HepG2 (cell line): ENCODE measurements around the gene CBX2. TPM values are rescaled to one million over a fixed set of nuclear protein-coding genes. Genes with fewer than 3 reads are reported as not detected.

ENCODE experiments used
- CHD2 ChIP-seq: IDR thresholded peaks from 2 replicates; pipeline ENCODE4 v1.6.1; 2011; ENCODE audit warnings: low read depth, low read length, improper control_type of control experiment
- IKZF1 ChIP-seq: fragments of 450-650 bp; IDR thresholded peaks from 2 replicates; pipeline ENCODE4 v1.7.1; 2016
- STAT6 ChIP-seq: sonication (generic); formaldehyde crosslinking; IDR thresholded peaks from 2 replicates; pipeline ENCODE4 v1.4.0; 2020; ENCODE audit warnings: missing genetic modification reagents, mild to moderate bottlenecking, borderline replicate concordance
- TGIF2 ChIP-seq: IDR thresholded peaks from 2 replicates; pipeline ENCODE4 v1.6.1; 2016; ENCODE audit warnings: control low read depth, missing compliant biosample characterization
- THAP8 ChIP-seq: sonication (generic); formaldehyde crosslinking; IDR thresholded peaks from 2 replicates; pipeline ENCODE4 v1.5.1; 2020; ENCODE audit warnings: missing genetic modification reagents, mild to moderate bottlenecking, borderline replicate concordance
- ZFP1 ChIP-seq: IDR thresholded peaks from 2 replicates; pipeline ENCODE4 v1.6.1; 2016
- ZNF318 ChIP-seq: sonication (generic); formaldehyde crosslinking; IDR thresholded peaks from 2 replicates; pipeline ENCODE4 v1.4.0; 2020; ENCODE audit warnings: mild to moderate bottlenecking, missing genetic modification reagents
- ZNF414 ChIP-seq: sonication (generic); formaldehyde crosslinking; IDR thresholded peaks from 2 replicates; pipeline ENCODE4 v1.5.0; 2020; ENCODE audit warnings: missing genetic modification reagents
- ZNF44 ChIP-seq: sonication (generic); formaldehyde crosslinking; IDR thresholded peaks from 2 replicates; pipeline ENCODE4 v1.5.1; 2020; ENCODE audit warnings: mild to moderate bottlenecking, missing genetic modification reagents
- ZNF558 ChIP-seq: sonication (generic); formaldehyde crosslinking; IDR thresholded peaks from 2 replicates; pipeline ENCODE4 v1.9.0; 2022; ENCODE audit warnings: mild to moderate bottlenecking, missing genetic modification reagents, borderline replicate concordance
- ZNF687 ChIP-seq: sonication (generic); formaldehyde crosslinking; IDR thresholded peaks from 2 replicates; pipeline ENCODE4 v1.5.1; 2020; ENCODE audit warnings: mild to moderate bottlenecking, missing genetic modification reagents, moderate library complexity
- ZSCAN5A ChIP-seq: sonication (generic); formaldehyde crosslinking; IDR thresholded peaks from 2 replicates; pipeline ENCODE4 v1.8.0; 2022; ENCODE audit warnings: mild to moderate bottlenecking, missing genetic modification reagents, borderline replicate concordance
- polyA plus RNA-seq, 8 experiments: library from polyadenylated mRNA; depleted of rRNA in 3 of 8; stranded (reverse) in 7 of 8; unstranded in 1 of 8; fragments of >200 nt; fragmentation: Illumina TruSeq in 4 of 8; extraction: Trizol in 4 of 8; gene quantifications; 2 replicates each; pipeline versions ENCODE4 v1.2.1 to v1.2.3, GENCODE V29; 2011 to 2016; ENCODE audit warnings: low read depth in 4 of 8, missing spikeins in 1 of 8, mixed read lengths in 1 of 8; ENCODE audit not compliant: insufficient read depth in 1 of 8
- total RNA-seq, 5 experiments: library from RNA; depleted of rRNA; stranded (reverse); fragments of >200 nt; fragmentation: Illumina TruSeq; extraction: Trizol; gene quantifications; 2 replicates each; pipeline ENCODE4 v1.2.3, GENCODE V29; 2016; ENCODE audit warnings: low read depth in 1 of 5

CBX2 gene
- total and polyA plus RNA-seq, 2 of the 13 experiments (the other 11 are each of a cell fraction or from before 2014, with no cell fraction given), result 14.5 to 31.1 TPM

- TF ChIP-seq ZNF687 (CRISPR knock-in tag), result no peak
- no peak for TF ChIP-seq STAT6
- no peak for TF ChIP-seq ZSCAN5A (CRISPR knock-in tag)
- TF ChIP-seq IKZF1, result no peak
- TF ChIP-seq TGIF2 (CRISPR knock-in tag), result no peak
- TF ChIP-seq ZNF44, result no peak
- TF ChIP-seq CHD2, result no peak
- TF ChIP-seq ZFP1, result no peak
- no peak for TF ChIP-seq ZNF558
- TF ChIP-seq THAP8, result no peak
- TF ChIP-seq ZNF318 (CRISPR knock-in tag), result no peak
- no peak for TF ChIP-seq ZNF414
- TF ChIP-seq, all 625 proteins: peak for 0
Observed at GRCh38 chr17:79755591-79755990, 22.4 kb upstream of the CBX2 start (continued).
